Ascending aorta (tissue), 2 donors: Measurements from ENCODE around the gene ZNF280D. TPM values are rescaled to one million over a fixed set of nuclear protein-coding genes. Genes with fewer than 3 reads are reported as not detected.

Experiments
- DNase-seq, 2 donors: peaks; one replicate each; pipeline ENCODE4 v3.0.0-alpha.2; 2019; ENCODE audit warnings: low spot score in 2 of 2
- H3K27ac ChIP-seq, 2 donors: fragments of 200-600 bp; sonication (generic); one replicate each; pipeline ENCODE4 v1.5.1; 2016 to 2017; ENCODE audit warnings: mild to moderate bottlenecking in 1 of 2
- H3K27me3 ChIP-seq: fragments of 200-600 bp; sonication (generic); one replicate; pipeline ENCODE4 v1.5.1; 2017
- H3K36me3 ChIP-seq, 2 donors: fragments of 200-600 bp; sonication (generic); one replicate each; pipeline ENCODE4 v1.5.1; 2016
- H3K4me1 ChIP-seq, 2 donors: fragments of 200-600 bp; sonication (generic); one replicate each; pipeline ENCODE4 v1.5.1; 2016 to 2017; ENCODE audit warnings: mild to moderate bottlenecking in 1 of 2
- H3K4me3 ChIP-seq, 2 donors: fragments of 200-600 bp; sonication (generic); one replicate each; pipeline ENCODE4 v1.5.1; 2016 to 2017; ENCODE audit warnings: mild to moderate bottlenecking in 1 of 2
- H3K9me3 ChIP-seq, 2 donors: fragments of 200-600 bp; sonication (generic); one replicate each; pipeline ENCODE4 v1.5.1; 2016
- intact Hi-C: fragments of 100-400 bp; cut with DNase I; formaldehyde crosslinking; loops from one replicate; pipeline ENCODE4 v1.15.1; 2023
- total RNA-seq: library from RNA; depleted of rRNA; stranded (reverse); fragments of >200 nt; gene quantifications from one replicate; pipeline ENCODE4 v1.1.0, GENCODE V29; 2016
- TF ChIP-seq, protein P1 (sequence below), 3 experiments: fragments of 200-600 bp in 2 of 3; fragments of 450-650 bp in 1 of 3; sonication (generic) in 2 of 3; IDR thresholded peaks; one replicate each; pipeline ENCODE4 v1.5.1; 2016 to 2019; ENCODE audit warnings: antibody characterized with exemption in 3 of 3, mild to moderate bottlenecking in 1 of 3, moderate library complexity in 1 of 3

ZNF280D gene
- total RNA-seq, 1 donor from 2014 or later = 20.5 TPM

DNA sequence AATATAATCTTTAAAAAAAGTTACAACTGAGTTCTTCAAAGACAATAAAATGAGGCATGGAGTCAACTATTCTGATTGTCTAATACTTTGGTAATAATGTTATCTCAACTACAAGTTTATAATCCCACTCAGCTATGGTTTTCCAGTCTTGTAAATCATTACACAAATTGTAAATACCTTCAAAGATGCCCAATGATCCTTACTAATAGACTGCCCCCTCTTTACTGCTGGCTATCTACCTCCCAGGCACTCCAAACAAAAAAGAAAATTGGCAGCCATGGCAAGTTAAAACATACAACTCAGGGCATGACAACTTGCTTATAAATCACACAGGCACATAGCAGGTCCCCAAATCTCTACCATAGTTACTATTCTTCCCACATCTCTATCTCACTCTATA, 58.5 kb downstream of the ZNF280D start:
- H3K27ac ChIP-seq = no peak overlapping the region
- H3K27me3 ChIP-seq = no peaks in the 10 kb centered on the region
- H3K4me1 ChIP-seq = no peaks in the 10 kb centered on the region
- peaks cover 6 to 18% of the 10 kb centered on the region in 2 donors for H3K36me3 ChIP-seq
- H3K9me3 ChIP-seq = no peaks in the 10 kb centered on the region
- intact Hi-C loops = no loop called here
- TF ChIP-seq, protein P1, sequence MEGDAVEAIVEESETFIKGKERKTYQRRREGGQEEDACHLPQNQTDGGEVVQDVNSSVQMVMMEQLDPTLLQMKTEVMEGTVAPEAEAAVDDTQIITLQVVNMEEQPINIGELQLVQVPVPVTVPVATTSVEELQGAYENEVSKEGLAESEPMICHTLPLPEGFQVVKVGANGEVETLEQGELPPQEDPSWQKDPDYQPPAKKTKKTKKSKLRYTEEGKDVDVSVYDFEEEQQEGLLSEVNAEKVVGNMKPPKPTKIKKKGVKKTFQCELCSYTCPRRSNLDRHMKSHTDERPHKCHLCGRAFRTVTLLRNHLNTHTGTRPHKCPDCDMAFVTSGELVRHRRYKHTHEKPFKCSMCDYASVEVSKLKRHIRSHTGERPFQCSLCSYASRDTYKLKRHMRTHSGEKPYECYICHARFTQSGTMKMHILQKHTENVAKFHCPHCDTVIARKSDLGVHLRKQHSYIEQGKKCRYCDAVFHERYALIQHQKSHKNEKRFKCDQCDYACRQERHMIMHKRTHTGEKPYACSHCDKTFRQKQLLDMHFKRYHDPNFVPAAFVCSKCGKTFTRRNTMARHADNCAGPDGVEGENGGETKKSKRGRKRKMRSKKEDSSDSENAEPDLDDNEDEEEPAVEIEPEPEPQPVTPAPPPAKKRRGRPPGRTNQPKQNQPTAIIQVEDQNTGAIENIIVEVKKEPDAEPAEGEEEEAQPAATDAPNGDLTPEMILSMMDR (IDR thresholded peaks at IDR 0.05) = no peak
- no peak for DNase-seq
- H3K4me3 ChIP-seq = no peak overlapping the region

DNA sequence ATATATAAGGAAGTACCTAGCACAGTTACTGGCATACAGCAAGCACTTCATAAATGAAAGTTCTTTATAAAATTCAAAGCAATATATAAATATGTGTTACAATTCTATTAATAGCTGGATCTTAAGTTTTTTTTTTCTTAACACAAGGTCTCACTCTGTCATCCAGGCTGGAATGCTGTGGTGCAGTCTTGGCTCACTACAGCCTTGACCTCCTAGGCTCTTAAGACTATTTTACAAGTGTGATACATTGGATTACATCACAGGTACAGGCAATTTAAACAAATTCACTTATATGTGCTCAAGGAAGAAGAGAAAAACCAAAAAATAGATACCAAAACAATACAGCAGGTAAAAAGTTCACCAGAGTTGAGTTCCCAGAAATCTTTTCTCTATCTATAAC, 60.6 kb downstream of the ZNF280D start:
- intact Hi-C loops = no loop called here
- Histone ChIP-seq H3K4me3 (no peak overlapping the region), H3K36me3 (peaks cover 5 to 18% of the 10 kb centered on the region in 2 donors), H3K27me3 (no peaks in the 10 kb centered on the region), H3K9me3 (no peaks in the 10 kb centered on the region), H3K27ac (no peak overlapping the region), H3K4me1 (no peaks in the 10 kb centered on the region)
- no peak for DNase-seq
- TF ChIP-seq, protein P1 (IDR thresholded peaks at IDR 0.05) = no peak

DNA sequence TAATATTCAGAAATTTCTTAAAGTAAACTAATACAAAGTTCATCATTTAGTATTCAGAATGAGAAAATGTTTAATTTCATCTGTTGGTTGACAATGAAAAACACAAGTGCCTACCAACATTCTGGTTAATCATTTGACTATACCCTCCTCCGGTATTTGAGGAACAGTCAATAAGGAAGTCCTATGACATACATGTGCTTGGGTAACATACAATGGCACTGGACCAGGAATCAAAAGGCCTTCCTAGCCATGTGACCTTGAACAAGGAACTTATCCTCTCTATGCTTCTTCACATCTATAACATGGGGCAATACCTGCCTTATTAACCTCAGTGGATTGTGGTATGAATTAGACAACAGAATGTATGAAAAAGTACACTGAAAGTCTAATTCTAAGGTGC, 65.8 kb downstream of the ZNF280D start:
- H3K36me3 ChIP-seq = peaks cover 23 to 37% of the 10 kb centered on the region in 2 donors
- intact Hi-C loops = no loop called here

DNA sequence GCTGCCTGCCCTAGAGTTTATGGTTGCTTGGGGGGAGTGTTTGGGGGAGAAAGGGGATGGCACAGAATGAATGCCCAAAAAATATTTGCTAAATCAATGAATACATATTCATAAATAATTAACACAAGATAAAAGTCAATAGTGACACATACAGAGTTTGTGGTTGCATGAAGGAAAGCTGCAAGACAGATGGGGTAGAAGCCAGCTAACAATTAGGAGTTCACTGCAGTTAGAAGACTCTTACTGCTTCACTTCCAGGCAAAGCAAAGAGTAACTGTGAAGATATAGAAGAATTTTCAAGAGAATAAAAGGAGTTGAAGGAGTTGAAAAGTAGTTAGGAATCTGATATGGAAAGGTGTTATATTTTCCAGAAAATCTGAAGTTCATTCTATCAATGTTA, 72.4 kb downstream of the ZNF280D start:
- intact Hi-C loops = no loop called here
- H3K27me3 ChIP-seq = no peaks in the 10 kb centered on the region
- H3K36me3 ChIP-seq = peaks cover 8 to 42% of the 10 kb centered on the region in 2 donors
- DNase-seq = no peak
- no peak overlapping the region for H3K4me3 ChIP-seq
- no peaks in the 10 kb centered on the region for H3K9me3 ChIP-seq
- no peak overlapping the region for H3K27ac ChIP-seq
- no peaks in the 10 kb centered on the region for H3K4me1 ChIP-seq
- TF ChIP-seq, protein P1 (IDR thresholded peaks at IDR 0.05) = no peak

More for the DNA sequence above, 65.8 kb downstream of the ZNF280D start:
- DNase-seq = no peak
- no peak overlapping the region for H3K27ac ChIP-seq
- no peaks in the 10 kb centered on the region for H3K27me3 ChIP-seq
- H3K9me3 ChIP-seq = no peaks in the 10 kb centered on the region
- no peak overlapping the region for H3K4me3 ChIP-seq
- H3K4me1 ChIP-seq = no peaks in the 10 kb centered on the region
- TF ChIP-seq, protein P1 (IDR thresholded peaks at IDR 0.05) = no peak

DNA sequence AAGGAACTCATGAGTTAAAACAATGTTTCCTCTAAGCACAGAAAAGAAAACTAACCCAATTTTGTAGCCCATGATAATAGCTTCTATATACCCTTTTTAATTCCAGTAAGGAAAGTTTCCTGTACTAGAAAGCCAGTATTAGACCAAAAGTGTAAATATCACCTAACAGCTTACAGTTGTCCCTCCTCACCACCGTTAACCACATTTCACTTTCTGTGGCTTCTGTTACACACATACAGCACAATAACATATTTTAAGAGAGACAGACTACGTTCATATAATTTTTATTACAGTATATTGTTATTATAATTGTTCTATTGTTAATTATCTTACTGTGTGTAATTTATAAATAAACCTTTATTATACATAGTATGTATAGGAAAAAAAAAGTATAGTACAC, 74.1 kb downstream of the ZNF280D start:
- no peak for DNase-seq
- Histone ChIP-seq H3K36me3 (peaks cover 5 to 26% of the 10 kb centered on the region in 2 donors), H3K27me3 (no peaks in the 10 kb centered on the region), H3K4me1 (no peaks in the 10 kb centered on the region), H3K4me3 (no peak overlapping the region), H3K27ac (no peak overlapping the region), H3K9me3 (no peaks in the 10 kb centered on the region)
- intact Hi-C loops = no loop called here
- TF ChIP-seq, protein P1 (IDR thresholded peaks at IDR 0.05) = no peak

DNA sequence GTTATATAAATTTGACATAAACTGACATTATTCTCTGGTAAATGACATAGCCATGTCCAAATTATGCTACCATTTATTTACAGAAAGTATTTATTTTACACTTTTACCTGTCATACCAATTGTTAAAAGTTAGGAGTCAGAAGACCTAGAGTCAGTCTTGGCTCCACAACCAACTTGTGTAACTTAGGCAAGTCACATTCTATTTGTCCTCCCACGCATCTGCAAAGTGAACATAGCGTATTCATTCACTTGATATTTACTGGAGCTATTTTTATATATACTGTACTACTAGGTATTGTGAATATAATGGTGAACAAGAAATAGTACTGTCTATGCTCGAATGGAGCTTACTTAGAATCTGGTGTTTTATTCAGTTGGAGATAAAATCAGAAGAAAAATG, 78.7 kb downstream of the ZNF280D start:
- intact Hi-C loops = no loop called here
- no peak for DNase-seq
- Histone ChIP-seq H3K36me3 (peaks cover 0 to 15% of the 10 kb centered on the region in 2 donors), H3K27ac (no peak overlapping the region), H3K27me3 (no peaks in the 10 kb centered on the region), H3K4me1 (peaks cover 0 to 7% of the 10 kb centered on the region in 2 donors), H3K9me3 (no peaks in the 10 kb centered on the region), H3K4me3 (no peak overlapping the region)
- TF ChIP-seq, protein P1 (IDR thresholded peaks at IDR 0.05) = no peak
